Pancreas (tissue), 10 donors: ENCODE results near the gene CCM2. TPM values are rescaled to one million over a fixed set of nuclear protein-coding genes. Genes with fewer than 3 reads are reported as not detected.

Source experiments
- ATAC-seq, 4 donors: fragments of 200-7000 bp; cut with Tn5 transposase; one replicate each; pipeline versions ENCODE4 v1.8.0 to v1.9.1; 2020; ENCODE audit warnings: mild to moderate bottlenecking in 4 of 4, moderate library complexity in 4 of 4
- DNase-seq, 6 donors: peaks; one replicate each; pipeline ENCODE4 v3.0.0-alpha.2; 2020
- FAIRE-seq: peaks from 2 replicates; lab custom pipeline; 2012; peaks lifted over from hg19 to GRCh38; lab: Jason Lieb, UNC
- H3K27ac ChIP-seq, 4 donors: fragments of 200-600 bp; sonication (generic); 1 replicate in 3 of 4; 2 replicates in 1 of 4; pipeline versions ENCODE4 v1.5.0 to v1.8.0; 2020
- H3K27me3 ChIP-seq, 4 donors: fragments of 200-600 bp; one replicate each; pipeline ENCODE4 v1.8.0; 2021
- H3K36me3 ChIP-seq, 3 donors: fragments of 200-600 bp; sonication (generic) in 1 of 3; one replicate each; pipeline versions ENCODE4 v1.5.0 to v1.8.0; 2020 to 2021
- H3K4me1 ChIP-seq, 3 donors: fragments of 200-600 bp; one replicate each; pipeline ENCODE4 v1.8.0; 2021
- H3K4me3 ChIP-seq, 4 donors: fragments of 200-600 bp; sonication (generic) in 2 of 4; one replicate each; pipeline versions ENCODE4 v1.5.0 to v1.8.0; 2020 to 2021
- H3K9me3 ChIP-seq, 4 donors: fragments of 200-600 bp; one replicate each; pipeline ENCODE4 v1.8.0; 2021
- CTCF ChIP-seq, 4 donors: fragments of 200-600 bp; sonication (generic) in 3 of 4; IDR thresholded peaks; one replicate each; pipeline versions ENCODE4 v1.5.0 to v1.8.0; 2021; ENCODE audit warnings: antibody characterized with exemption in 4 of 4
- WGBS, 2 donors: extraction: QIAGEN DNeasy Blood & Tissue Kit; methylation state at CpG; one replicate each; pipeline ENCODE4 v1.1.7; 2013; 5-methylcytosine and 5-hydroxymethylcytosine counted together
- intact Hi-C, 3 donors: fragments of 100-400 bp; cut with DNase I; formaldehyde crosslinking; loops; one replicate each; pipeline versions ENCODE4 v1.11.1 to v1.14.2; 2022
- polyA plus RNA-seq, 2 donors: library from polyadenylated mRNA; stranded (reverse); fragments of 200-250 nt; gene quantifications; one replicate each; pipeline ENCODE4 v1.2.3, GENCODE V29; 2013
- total RNA-seq, 6 donors: library from RNA; stranded (reverse); fragmentation: NEBNext Ultra II Directional in 4 of 6; extraction: Animal tissue kit (Norgen Biotek cat#: 25700) in 4 of 6; gene quantifications; one replicate each; pipeline versions ENCODE4 v1.2.1 to v1.2.4, GENCODE V29; 2021 to 2023
- donor health status: healthy with polysubstance abuse.
- donor health status: DM: no; HTN: no; CAD: no; lungs with moderate emphysema.
- donor health status: DM: no; HTN: no; CAD: no.
- donor health status: control.
- donor health status: control.
- donor health status: Bipolar disorder and iron deficiency.
- donor health status: DM: yes; HTN: yes; CAD: no.
- donor health status: DM: no; HTN: no; CAD: no.
- donor health status: DM: no; HTN: no; CAD: no.
- donor health status: DM: yes; HTN: yes; CAD: no.

Gene CCM2
- total and polyA plus RNA-seq, 8 donors = 13.4 to 33.7 (median 16.5) TPM

GRCh38 chr7:45099891-45100760, 100.1 kb downstream of the CCM2 start:
- DNase-seq (no peak), ATAC-seq (peak in 1 of 4 donors; percentile 11), FAIRE-seq (no peak)
- H3K4me1 ChIP-seq = no peaks in the 10 kb centered on the region
- TF ChIP-seq CTCF (IDR thresholded peaks at IDR 0.05) = no peak
- 91 to 95% methylated on average over 16 of the region's 16 CpGs for WGBS, 2 donors
- no peaks in the 10 kb centered on the region for H3K9me3 ChIP-seq
- peaks cover 7 to 58% (median 51%) of the 10 kb centered on the region in 3 donors for H3K36me3 ChIP-seq
- H3K27me3 ChIP-seq = no peaks in the 10 kb centered on the region
- H3K4me3 ChIP-seq = no peak overlapping the region
- no peak overlapping the region for H3K27ac ChIP-seq
- intact Hi-C loops = no loop called here

- Histone ChIP-seq H3K36me3 (peaks cover 14 to 66% (median 59%) of the 10 kb centered on the region in 3 donors), H3K9me3 (no peaks in the 10 kb centered on the region), H3K4me1 (no peaks in the 10 kb centered on the region), H3K4me3 (no peak overlapping the region), H3K27ac (no peak overlapping the region), H3K27me3 (no peaks in the 10 kb centered on the region)
- 91 to 93% methylated on average over 13 of the region's 13 CpGs for WGBS, 2 donors
- TF ChIP-seq CTCF (IDR thresholded peaks at IDR 0.05) = no peak
- no peak for FAIRE-seq
- intact Hi-C loops = no loop called here
- DNase-seq = no peak
- no peak for ATAC-seq
These were observed 100.9 kb downstream of the CCM2 start for GRCh38 chr7:45100761-45101480.

- peaks cover 14 to 74% (median 64%) of the 10 kb centered on the region in 3 donors for H3K36me3 ChIP-seq
- no peaks in the 10 kb centered on the region for H3K27me3 ChIP-seq
- H3K4me3 ChIP-seq = no peak overlapping the region
- no peaks in the 10 kb centered on the region for H3K9me3 ChIP-seq
- H3K27ac ChIP-seq = no peak overlapping the region
- intact Hi-C loops = no loop called here
- DNase-seq (peak in 1 of 6 donors; percentile 65), ATAC-seq (no peak), FAIRE-seq (no peak)
- TF ChIP-seq CTCF (IDR thresholded peaks at IDR 0.05) = no peak
- no peaks in the 10 kb centered on the region for H3K4me1 ChIP-seq
- 93% methylated on average over 12 of the region's 12 CpGs for WGBS, 2 donors
These were observed 101.7 kb downstream of the CCM2 start for GRCh38 chr7:45101748-45102147.

- FAIRE-seq (no peak), ATAC-seq (no peak), DNase-seq (no peak)
- H3K4me3 ChIP-seq = no peak overlapping the region
- no peaks in the 10 kb centered on the region for H3K9me3 ChIP-seq
- H3K27me3 ChIP-seq = no peaks in the 10 kb centered on the region
- no peak overlapping the region for H3K27ac ChIP-seq
- intact Hi-C loops = no loop called here
- H3K36me3 ChIP-seq = peaks cover 14 to 87% (median 76%) of the 10 kb centered on the region in 3 donors
- TF ChIP-seq CTCF (IDR thresholded peaks at IDR 0.05) = no peak
- H3K4me1 ChIP-seq = no peaks in the 10 kb centered on the region
- whole genome bisulfite sequencing, 2 donors = 85 to 96% methylated on average over 14 of the region's 14 CpGs
These were observed 103.0 kb downstream of the CCM2 start for GRCh38 chr7:45102785-45103712.
